Keratinocyte (primary cell): ENCODE results near the gene ACP1. TPM values are rescaled to one million over a fixed set of nuclear protein-coding genes. Genes with fewer than 3 reads are reported as not detected.

ENCODE experiments used
- DNase-seq: peaks from one replicate; pipeline ENCODE4 v3.0.0-alpha.2; 2011; ENCODE audit warnings: low read depth, missing footprints, low spot score
- FAIRE-seq: peaks from 2 replicates; lab custom pipeline; 2011; peaks lifted over from hg19 to GRCh38; lab: Jason Lieb, UNC
- H2AFZ ChIP-seq: 2 replicates; pipeline ENCODE4 v1.6.0; 2012; ENCODE audit warnings: low read length, control low read depth, inconsistent platforms; ENCODE audit not compliant: control insufficient read depth
- H3K27ac ChIP-seq: 2 replicates; pipeline ENCODE4 v1.5.1; 2011; ENCODE audit warnings: low read length; ENCODE audit not compliant: control insufficient read depth, insufficient read depth
- H3K27me3 ChIP-seq: 3 replicates; pipeline ENCODE4 v1.6.0; 2011; ENCODE audit warnings: low read length; ENCODE audit not compliant: control insufficient read depth, insufficient read depth; ENCODE audit errors: extremely low read depth
- H3K36me3 ChIP-seq, 2 experiments: 2 replicates in 1 of 2; 3 replicates in 1 of 2; pipeline ENCODE4 v1.5.1; 2011; ENCODE audit warnings: low read length in 2 of 2, mild to moderate bottlenecking in 1 of 2; ENCODE audit not compliant: control insufficient read depth in 2 of 2, insufficient read depth in 2 of 2; ENCODE audit errors: extremely low read depth in 1 of 2
- H3K4me1 ChIP-seq: 3 replicates; pipeline ENCODE4 v1.5.1; 2011; ENCODE audit warnings: low read length; ENCODE audit not compliant: control insufficient read depth, insufficient read depth; ENCODE audit errors: extremely low read depth
- H3K4me2 ChIP-seq: 3 replicates; pipeline ENCODE4 v1.6.0; 2011; ENCODE audit warnings: low read depth, low read length; ENCODE audit not compliant: control insufficient read depth, insufficient read depth; ENCODE audit errors: extremely low read depth
- H3K4me3 ChIP-seq, 3 experiments: fragments of 200-600 bp in 1 of 3; sonication (generic) in 1 of 3; 2 replicates in 2 of 3; 3 replicates in 1 of 3; pipeline ENCODE4 v1.5.1; 2011 to 2016; ENCODE audit warnings: low read length in 3 of 3, mild to moderate bottlenecking in 3 of 3, control low read depth in 2 of 3, inconsistent platforms in 1 of 3, low read depth in 1 of 3, mixed read lengths in 1 of 3, mixed run types in 1 of 3, moderate library complexity in 1 of 3; ENCODE audit not compliant: control insufficient read depth in 2 of 3, insufficient read depth in 2 of 3; ENCODE audit errors: extremely low read depth in 1 of 3
- H3K79me2 ChIP-seq: 2 replicates; pipeline ENCODE4 v1.6.0; 2012; ENCODE audit warnings: low read length; ENCODE audit not compliant: control insufficient read depth, insufficient read depth
- H3K9ac ChIP-seq: 3 replicates; pipeline ENCODE4 v1.6.0; 2011; ENCODE audit warnings: low read length; ENCODE audit not compliant: control insufficient read depth, insufficient read depth; ENCODE audit errors: extremely low read depth
- H3K9me1 ChIP-seq: 3 replicates; pipeline ENCODE4 v1.6.0; 2011; ENCODE audit warnings: low read length; ENCODE audit not compliant: control insufficient read depth, insufficient read depth; ENCODE audit errors: extremely low read depth
- H3K9me3 ChIP-seq: 2 replicates; pipeline ENCODE4 v1.5.1; 2012; ENCODE audit warnings: low read depth, low read length; ENCODE audit not compliant: control insufficient read depth
- H4K20me1 ChIP-seq: 3 replicates; pipeline ENCODE4 v1.6.0; 2011; ENCODE audit warnings: low read length; ENCODE audit not compliant: control insufficient read depth, insufficient read depth; ENCODE audit errors: extremely low read depth
- CTCF ChIP-seq, 3 experiments: IDR thresholded peaks in 1 of 3; conservative IDR thresholded peaks in 1 of 3; optimal IDR thresholded peaks in 1 of 3; 2 replicates in 2 of 3; 3 replicates in 1 of 3; pipeline versions ENCODE3 to v1.5.1; 2011; ENCODE audit warnings: low read length in 3 of 3, mild to moderate bottlenecking in 3 of 3, moderate library complexity in 2 of 3, control low read depth in 1 of 3, inconsistent platforms in 1 of 3; ENCODE audit not compliant: insufficient read depth in 2 of 3; ENCODE audit errors: extremely low read depth in 1 of 3
- EZH2 ChIP-seq: IDR thresholded peaks from one replicate; pipeline ENCODE4 v1.6.1; 2012; ENCODE audit warnings: inconsistent platforms, mild to moderate bottlenecking, low read length, moderate library complexity
- dilution Hi-C: fragments of 300-500 bp; cut with MboI; formaldehyde crosslinking; loops from one replicate; pipeline ENCODE4 v1.7.0; 2020; ENCODE audit warnings: low sequenced_read_pairs; ENCODE audit not compliant: extremely low pct_ligation_motif_present
- polyA plus RNA-seq, 5 experiments: library from polyadenylated mRNA; depleted of rRNA in 3 of 5; stranded (reverse) in 3 of 5; stranded (forward) in 1 of 5; unstranded in 1 of 5; fragments of >200 nt; gene quantifications; 1 replicate in 1 of 5; 2 replicates in 3 of 5; 3 replicates in 1 of 5; pipeline versions ENCODE4 v1.2.1 to v1.2.3, GENCODE V29; 2011 to 2012; ENCODE audit warnings: missing spikeins in 2 of 5, low read depth in 1 of 5, low replicate concordance in 1 of 5

Gene ACP1
- polyA plus RNA-seq, 1 donor (not counting 4 experiments of a cell fraction or from before 2014, with no cell fraction given), result 123 TPM

- Histone ChIP-seq H3K27ac (no peak overlapping the region), H3K36me3 (no peaks in the 10 kb centered on the region), H3K9ac (no peak overlapping the region), H3K4me3 (no peak overlapping the region), H2AFZ (no peak overlapping the region), H3K4me1 (peaks cover 3% of the 10 kb centered on the region), H3K27me3 (no peaks in the 10 kb centered on the region), H3K9me1 (no peaks in the 10 kb centered on the region), H3K79me2 (no peaks in the 10 kb centered on the region), H3K9me3 (no peaks in the 10 kb centered on the region), H4K20me1 (no peaks in the 10 kb centered on the region), H3K4me2 (peak overlapping the region; percentile 43)
- no peak for DNase-seq
- TF ChIP-seq CTCF (optimal IDR thresholded peaks at IDR 0.05 in 1 of 3, IDR thresholded peaks at IDR 0.05 in 1 of 3, conservative IDR thresholded peaks at IDR 0.05 in 1 of 3; ENCODE audit: extremely low read depth in 1 of 3, insufficient read depth in 2 of 3, low read length in 3 of 3) (no peak), EZH2 (no peak)
- no peak for FAIRE-seq
- dilution Hi-C loops, result no loop called here
Measured at GRCh38 chr2:317501-318424, 53.0 kb downstream of the ACP1 start.

GRCh38 chr2:319059-319600 lies 54.4 kb downstream of the ACP1 start:
- Histone ChIP-seq H3K79me2 (no peaks in the 10 kb centered on the region), H3K4me1 (peaks cover 3% of the 10 kb centered on the region), H3K36me3 (no peaks in the 10 kb centered on the region), H3K9me3 (no peaks in the 10 kb centered on the region), H4K20me1 (no peaks in the 10 kb centered on the region), H3K9me1 (no peaks in the 10 kb centered on the region), H3K27ac (no peak overlapping the region), H3K9ac (no peak overlapping the region), H3K4me2 (no peak overlapping the region), H2AFZ (no peak overlapping the region), H3K27me3 (no peaks in the 10 kb centered on the region), H3K4me3 (no peak overlapping the region)
- TF ChIP-seq EZH2, result no peak
- no peak for TF ChIP-seq CTCF (optimal IDR thresholded peaks at IDR 0.05 in 1 of 3, IDR thresholded peaks at IDR 0.05 in 1 of 3, conservative IDR thresholded peaks at IDR 0.05 in 1 of 3; ENCODE audit: extremely low read depth in 1 of 3, insufficient read depth in 2 of 3, low read length in 3 of 3)
- FAIRE-seq (no peak), DNase-seq (no peak)
- dilution Hi-C loops, result no loop called here
